Measurements from ENCODE around the gene GLA. TPM values are rescaled to one million over a fixed set of nuclear protein-coding genes. Genes with fewer than 3 reads are reported as not detected.

GLA gene
- polyA plus RNA-seq, 4 donors: 29.8 to 38.8 (median 31.8) TPM

DNA sequence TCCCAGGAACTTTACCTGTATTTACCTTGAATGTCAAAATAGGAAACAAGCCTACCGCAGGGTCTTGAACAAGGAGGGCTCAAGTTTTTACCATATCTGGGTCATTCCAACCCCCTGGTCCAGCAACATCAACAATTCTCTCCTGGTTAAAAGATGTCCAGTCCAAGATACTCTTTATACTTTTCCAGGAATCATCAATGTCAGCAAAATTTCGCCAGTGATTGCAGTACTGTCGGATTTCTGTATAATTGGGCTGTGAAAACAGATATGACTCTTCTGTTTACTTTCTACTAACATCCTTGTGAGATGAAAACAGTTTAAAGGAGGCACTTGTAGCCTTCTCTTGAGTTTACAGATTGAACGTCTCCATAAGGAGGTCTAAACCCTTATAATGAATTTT lies 9.0 kb downstream of the GLA start:
- DNase-seq (ENCODE audit: low read depth in 4 of 4, low spot score in 2 of 4): no peak

- DNase-seq (ENCODE audit: low read depth in 4 of 4, low spot score in 2 of 4): no peak
These were observed 9.9 kb downstream of the GLA start for GRCh38 chrX:101397779-101398178.

- no peak for DNase-seq (ENCODE audit: low read depth in 4 of 4, low spot score in 2 of 4)
These were observed 11.9 kb downstream of the GLA start for GRCh38 chrX:101395789-101396188.

DNA sequence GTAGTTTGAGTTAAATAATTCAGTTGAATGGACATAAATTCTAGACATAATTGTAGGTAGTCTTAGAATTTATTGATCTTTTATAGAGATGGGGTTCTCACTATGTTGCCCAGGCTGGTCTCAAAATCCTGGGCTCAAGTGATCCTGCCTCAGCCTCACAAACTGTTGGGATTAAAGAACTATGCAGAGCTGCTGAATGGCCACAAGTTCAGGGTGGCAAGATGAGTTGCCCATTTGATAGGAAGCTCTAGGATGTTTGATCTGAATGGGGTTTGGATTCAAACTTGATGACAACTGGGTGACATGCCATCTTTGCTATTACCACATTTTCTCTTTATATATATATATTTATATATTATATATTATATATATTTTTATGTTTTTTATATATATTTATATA lies 13.4 kb downstream of the GLA start:
- DNase-seq (ENCODE audit: low read depth in 4 of 4, low spot score in 2 of 4): no peak

GRCh38 chrX:101393530-101394305 lies 14.0 kb downstream of the GLA start:
- DNase-seq (ENCODE audit: low read depth in 4 of 4, low spot score in 2 of 4): no peak

GRCh38 chrX:101391831-101392230 lies 15.9 kb downstream of the GLA start:
- no peak for DNase-seq (ENCODE audit: low read depth in 4 of 4, low spot score in 2 of 4)

GRCh38 chrX:101390664-101391525 lies 16.8 kb downstream of the GLA start, which contains the start of gene RPL36A:
TSS of gene RPL36A (plus strand) at chrX:101391011. CDS start at chrX:101391044, 33 bp downstream.
- DNase-seq (ENCODE audit: low read depth in 4 of 4, low spot score in 2 of 4): peak in 3 of 4 donors; percentile 55 to 82 (median 58)

DNA sequence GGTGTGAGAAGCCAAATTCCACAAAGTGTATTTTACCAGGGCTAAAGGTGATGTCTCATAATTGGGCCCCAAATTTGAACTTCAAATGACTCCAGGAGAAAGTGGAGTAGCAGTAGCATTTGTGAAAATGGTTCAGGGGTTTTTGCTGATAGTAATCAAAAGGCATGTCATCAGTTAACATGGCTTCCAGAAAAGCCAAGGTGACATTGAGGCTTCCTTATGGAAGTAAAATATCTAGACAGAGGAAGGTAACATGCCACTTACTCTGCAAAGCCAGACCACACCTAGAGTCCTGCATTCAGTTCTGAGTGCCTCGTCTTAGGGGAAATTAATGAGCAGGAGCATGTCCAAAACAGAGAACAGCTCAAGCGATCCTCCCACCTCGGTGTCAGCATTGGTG lies 19.1 kb downstream of the GLA start:
- no peak for DNase-seq (ENCODE audit: low read depth in 4 of 4, low spot score in 2 of 4)

DNA sequence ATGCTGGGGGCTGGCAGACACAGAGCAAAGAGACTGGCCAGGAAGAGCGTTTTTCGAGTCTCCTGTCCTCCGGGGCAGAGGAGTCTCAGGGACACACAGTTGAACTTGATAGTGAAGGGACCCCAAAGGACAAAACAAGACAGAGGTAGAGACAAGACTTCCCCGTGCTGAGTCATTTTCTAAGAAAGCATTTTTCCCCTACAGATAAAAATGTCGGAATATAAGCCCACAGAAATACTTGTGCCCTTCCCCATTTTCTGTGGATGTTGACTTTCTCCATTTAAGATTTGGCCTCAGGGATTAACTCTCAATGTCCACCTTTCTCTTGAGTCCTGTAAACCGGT lies 21.2 kb downstream of the GLA start:
- no peak for DNase-seq (ENCODE audit: low read depth in 4 of 4, low spot score in 2 of 4)

DNA sequence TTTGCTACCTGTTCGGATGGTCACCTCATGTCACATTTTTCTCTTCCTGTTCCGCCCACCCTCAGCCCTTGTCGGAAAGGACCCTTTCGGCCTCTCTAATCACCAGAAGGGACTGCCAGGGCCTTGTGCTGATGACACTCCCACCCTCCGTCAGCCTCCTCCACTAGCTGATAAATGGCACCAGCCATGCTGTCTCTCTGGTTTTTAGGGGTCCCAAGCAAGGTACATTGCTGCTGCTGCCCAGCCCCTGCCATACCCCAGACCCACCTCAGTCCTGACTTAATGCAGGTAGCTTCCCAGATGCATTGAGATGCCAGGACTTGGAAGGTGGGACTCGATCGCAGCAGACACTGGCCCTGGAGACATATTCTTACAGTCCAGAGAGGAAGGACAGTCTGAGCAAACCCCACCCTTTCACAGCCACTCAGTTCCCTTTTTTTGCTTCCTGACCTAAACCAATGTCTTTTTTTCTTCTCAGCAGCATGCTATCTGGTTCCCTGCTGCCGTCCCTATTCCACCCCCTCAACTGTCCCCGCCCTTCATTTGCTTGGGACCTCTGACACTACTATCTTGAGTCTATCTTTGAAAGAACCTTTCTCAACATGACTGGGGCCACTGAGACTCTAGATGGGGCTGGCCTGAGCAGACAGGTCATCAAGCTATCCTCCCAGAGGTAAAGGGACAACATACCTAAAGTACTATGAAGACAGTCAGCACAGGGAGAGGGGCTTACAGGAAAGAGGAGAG lies 21.8 kb downstream of the GLA start, which contains the start of gene BTK:
BTK (minus strand) TSS at position 397 of the 747 bp plus-strand sequence. CDS start 10,907 bp downstream, outside the sequence.
- no peak for DNase-seq (ENCODE audit: low read depth in 4 of 4, low spot score in 2 of 4)

DNA sequence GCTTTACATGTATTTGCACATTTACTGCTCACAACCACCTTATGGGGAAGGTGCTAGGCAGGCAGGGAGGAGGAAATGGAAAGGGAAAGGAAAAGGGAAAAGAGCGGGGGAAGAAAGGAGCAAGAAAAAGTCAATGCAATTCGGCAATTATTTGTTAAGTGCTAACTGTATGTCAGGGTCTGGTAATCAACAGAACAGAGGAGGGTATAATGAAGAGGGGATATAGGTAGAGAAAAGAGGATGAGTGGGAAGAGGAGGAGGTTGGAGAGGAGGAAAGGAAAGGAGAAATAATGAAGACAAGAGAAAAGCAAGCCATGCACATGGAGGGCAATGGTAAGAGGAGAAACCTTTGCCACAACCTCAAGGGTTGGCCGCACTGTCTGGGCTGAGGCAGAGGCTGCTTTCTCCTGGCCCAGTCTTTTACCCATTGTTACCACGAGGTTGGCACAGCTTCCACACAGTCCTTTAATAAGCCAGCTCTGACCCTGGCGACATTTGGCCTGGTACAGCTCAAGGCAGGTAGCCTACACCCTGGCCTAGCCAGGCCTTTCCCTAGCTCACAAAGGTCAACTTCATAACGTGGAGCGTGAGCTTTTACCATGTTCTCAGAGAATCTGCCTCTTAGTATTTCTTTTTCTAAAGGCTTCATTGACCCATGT lies 22.6 kb downstream of the GLA start:
- DNase-seq (ENCODE audit: low read depth in 4 of 4, low spot score in 2 of 4): no peak

DNA sequence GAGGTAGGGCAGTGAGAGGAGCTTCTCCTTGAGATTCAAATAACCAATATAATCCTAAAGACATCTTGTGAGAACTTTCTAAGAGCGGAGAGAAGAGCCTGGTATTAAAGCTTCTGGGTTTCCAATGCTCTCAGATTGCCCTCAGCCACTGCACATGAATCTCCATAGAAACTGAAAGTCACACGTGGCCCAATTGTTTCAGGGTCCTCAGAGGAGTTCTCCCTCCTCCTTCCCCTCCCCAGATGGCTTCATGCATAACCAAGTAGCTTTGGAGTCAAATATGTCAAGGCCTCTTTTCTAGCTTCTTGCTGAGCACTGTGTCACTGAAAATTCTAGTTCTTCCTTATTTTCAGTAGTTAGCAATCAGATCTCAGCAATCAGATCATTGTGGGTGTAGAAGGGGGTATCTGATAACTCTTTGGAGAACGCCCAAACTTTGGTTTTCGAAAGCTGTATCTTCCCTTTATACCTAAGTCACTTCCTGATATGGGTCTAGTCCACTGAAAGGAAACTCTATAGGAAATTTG lies 24.0 kb downstream of the GLA start:
- no peak for DNase-seq (ENCODE audit: low read depth in 4 of 4, low spot score in 2 of 4)

GRCh38 chrX:101377547-101377946 lies 30.2 kb downstream of the GLA start:
- no peak for DNase-seq (ENCODE audit: low read depth in 4 of 4, low spot score in 2 of 4)

GRCh38 chrX:101370888-101371504 lies 36.7 kb downstream of the GLA start:
- DNase-seq (ENCODE audit: low read depth in 4 of 4, low spot score in 2 of 4): no peak

DNA sequence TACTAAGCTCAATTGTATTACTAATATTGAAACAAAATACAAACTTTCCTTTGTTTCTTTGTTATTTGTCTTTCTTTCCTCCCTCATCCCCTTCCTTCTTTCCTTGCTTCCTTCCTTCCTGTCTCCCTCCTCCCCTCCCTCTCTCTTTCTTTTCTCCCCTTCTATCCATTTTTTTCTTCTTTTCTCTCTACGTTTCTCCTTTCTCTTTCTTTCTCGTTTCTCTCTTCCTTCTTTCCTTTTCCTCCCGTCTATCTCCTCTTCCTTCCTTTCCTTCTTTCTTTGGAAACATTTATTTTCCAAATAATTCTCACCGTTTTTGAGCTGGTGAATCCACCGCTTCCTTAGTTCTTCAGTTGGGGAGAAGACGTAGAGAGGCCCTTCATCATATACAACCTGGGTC lies 38.0 kb downstream of the GLA start:
- DNase-seq (ENCODE audit: low read depth in 4 of 4, low spot score in 2 of 4): no peak

- no peak for DNase-seq (ENCODE audit: low read depth in 4 of 4, low spot score in 2 of 4)
These were observed 38.9 kb downstream of the GLA start for GRCh38 chrX:101368800-101369199.

DNA sequence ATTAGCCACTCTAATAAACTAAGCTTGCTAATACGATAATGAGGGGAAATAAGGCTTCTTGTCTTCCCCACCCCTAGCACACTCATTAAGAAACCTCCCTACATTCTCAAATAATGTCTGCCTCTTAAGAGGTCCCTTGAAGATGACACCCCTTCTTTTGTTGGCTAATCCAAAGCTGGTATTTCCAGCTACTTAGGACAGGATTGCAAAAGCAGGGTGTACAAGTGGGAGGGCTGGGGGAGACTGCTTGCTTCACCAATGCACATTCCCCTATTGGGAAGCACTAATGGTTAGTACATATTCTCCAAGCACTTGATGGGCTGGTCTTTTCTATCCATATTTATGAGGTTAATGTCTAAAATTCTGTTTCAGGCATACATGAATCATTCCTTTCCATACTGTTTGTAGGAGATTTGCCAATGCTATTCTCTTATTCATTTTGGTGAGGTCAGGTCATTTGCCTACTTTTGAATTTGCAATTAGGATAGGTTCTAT lies 42.4 kb downstream of the GLA start:
- DNase-seq (ENCODE audit: low read depth in 4 of 4, low spot score in 2 of 4): no peak

DNA sequence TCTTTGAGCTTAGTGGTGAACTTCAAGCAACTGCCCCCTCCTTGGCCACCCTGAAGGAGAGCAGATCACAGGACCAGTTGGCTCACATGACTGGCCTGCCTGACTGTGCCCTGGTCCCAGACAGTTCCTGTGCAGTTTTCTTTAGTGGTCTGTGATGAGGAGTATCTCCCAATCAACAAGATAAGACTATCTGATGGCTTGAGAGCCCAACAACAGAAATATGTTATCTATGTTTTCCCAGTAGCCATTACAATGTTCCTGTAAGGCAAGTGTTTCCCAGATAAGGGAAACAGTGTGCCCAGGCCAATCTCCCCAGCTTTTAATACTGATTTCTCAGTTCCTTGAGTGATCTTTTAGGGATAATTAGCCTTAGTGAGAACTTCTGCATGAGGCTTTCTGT lies 45.0 kb downstream of the GLA start:
- DNase-seq (ENCODE audit: low read depth in 4 of 4, low spot score in 2 of 4): no peak

GRCh38 chrX:101362116-101362515 lies 45.6 kb downstream of the GLA start:
- DNase-seq (ENCODE audit: low read depth in 4 of 4, low spot score in 2 of 4): no peak

GRCh38 chrX:101360390-101360789 lies 47.3 kb downstream of the GLA start:
- DNase-seq (ENCODE audit: low read depth in 4 of 4, low spot score in 2 of 4): no peak
